ENCODE results near the gene TMEM74B.

TMEM74B gene

DNA sequence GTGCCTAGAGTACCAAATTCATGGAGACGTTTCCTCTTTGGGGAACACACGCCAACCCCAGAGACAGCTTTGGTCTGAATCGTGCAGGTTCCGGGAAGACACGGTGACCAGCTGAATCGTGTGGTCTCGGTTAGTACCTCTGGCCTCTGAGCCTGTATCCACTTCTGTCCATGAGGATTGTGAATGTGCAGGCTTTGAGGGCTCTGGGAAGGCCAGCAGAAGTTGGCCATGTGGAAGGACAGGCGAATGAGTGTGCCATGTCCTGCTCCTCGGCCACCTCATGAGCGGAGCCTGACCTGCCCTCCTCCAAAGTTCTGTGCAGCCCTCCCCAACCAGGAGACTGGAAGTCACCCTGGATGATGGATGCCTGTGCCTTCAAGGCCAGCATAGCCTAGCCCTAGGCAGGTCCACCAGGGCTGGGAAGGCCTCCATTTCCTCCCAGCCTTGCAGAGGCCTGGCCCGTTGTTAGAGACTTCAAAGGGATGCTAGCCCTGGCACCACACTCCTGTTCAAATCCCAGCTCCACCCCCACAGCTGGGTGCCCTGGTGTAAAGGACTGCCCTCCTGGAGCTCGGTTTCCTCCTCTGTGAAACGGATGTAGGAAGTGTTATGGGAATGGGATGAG lies 1.7 kb upstream of the TMEM74B start:
- Histone ChIP-seq H3K9ac (ENCODE audit: low read length) (no peak overlapping the region), H2AFZ (ENCODE audit: low read length) (no peak overlapping the region), H3K4me3 (ENCODE audit: low read depth, low read length, poor library complexity, severe bottlenecking) (no peak overlapping the region), H3K4me1 (ENCODE audit: insufficient read depth, low read length, severe bottlenecking) (no peaks in the 10 kb centered on the region), H3K9me2 (ENCODE audit: low read depth, low read length) (no peaks in the 10 kb centered on the region), H3K36me3 (ENCODE audit: insufficient read depth, low read length) (no peaks in the 10 kb centered on the region), H3K9me3 (ENCODE audit: low read length) (no peaks in the 10 kb centered on the region), H3K27ac (ENCODE audit: low read depth, low read length, poor library complexity, severe bottlenecking) (no peak overlapping the region), H3K79me2 (ENCODE audit: insufficient read depth, low read length) (no peaks in the 10 kb centered on the region), H4K20me1 (ENCODE audit: insufficient read depth, low read length) (no peaks in the 10 kb centered on the region), H3F3A (ENCODE audit: insufficient read depth, low read length) (no peaks in the 10 kb centered on the region), H3K4me2 (ENCODE audit: low read length) (no peak overlapping the region), H3K27me3 (ENCODE audit: insufficient read depth, low read length) (no peaks in the 10 kb centered on the region)
- no peak for TF ChIP-seq EZH2 (IDR thresholded peaks at IDR 0.05; ENCODE audit: borderline replicate concordance, low read length)
- TF ChIP-seq, protein P1, sequence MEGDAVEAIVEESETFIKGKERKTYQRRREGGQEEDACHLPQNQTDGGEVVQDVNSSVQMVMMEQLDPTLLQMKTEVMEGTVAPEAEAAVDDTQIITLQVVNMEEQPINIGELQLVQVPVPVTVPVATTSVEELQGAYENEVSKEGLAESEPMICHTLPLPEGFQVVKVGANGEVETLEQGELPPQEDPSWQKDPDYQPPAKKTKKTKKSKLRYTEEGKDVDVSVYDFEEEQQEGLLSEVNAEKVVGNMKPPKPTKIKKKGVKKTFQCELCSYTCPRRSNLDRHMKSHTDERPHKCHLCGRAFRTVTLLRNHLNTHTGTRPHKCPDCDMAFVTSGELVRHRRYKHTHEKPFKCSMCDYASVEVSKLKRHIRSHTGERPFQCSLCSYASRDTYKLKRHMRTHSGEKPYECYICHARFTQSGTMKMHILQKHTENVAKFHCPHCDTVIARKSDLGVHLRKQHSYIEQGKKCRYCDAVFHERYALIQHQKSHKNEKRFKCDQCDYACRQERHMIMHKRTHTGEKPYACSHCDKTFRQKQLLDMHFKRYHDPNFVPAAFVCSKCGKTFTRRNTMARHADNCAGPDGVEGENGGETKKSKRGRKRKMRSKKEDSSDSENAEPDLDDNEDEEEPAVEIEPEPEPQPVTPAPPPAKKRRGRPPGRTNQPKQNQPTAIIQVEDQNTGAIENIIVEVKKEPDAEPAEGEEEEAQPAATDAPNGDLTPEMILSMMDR (IDR thresholded peaks at IDR 0.05; ENCODE audit: low read length): no peak

DNA sequence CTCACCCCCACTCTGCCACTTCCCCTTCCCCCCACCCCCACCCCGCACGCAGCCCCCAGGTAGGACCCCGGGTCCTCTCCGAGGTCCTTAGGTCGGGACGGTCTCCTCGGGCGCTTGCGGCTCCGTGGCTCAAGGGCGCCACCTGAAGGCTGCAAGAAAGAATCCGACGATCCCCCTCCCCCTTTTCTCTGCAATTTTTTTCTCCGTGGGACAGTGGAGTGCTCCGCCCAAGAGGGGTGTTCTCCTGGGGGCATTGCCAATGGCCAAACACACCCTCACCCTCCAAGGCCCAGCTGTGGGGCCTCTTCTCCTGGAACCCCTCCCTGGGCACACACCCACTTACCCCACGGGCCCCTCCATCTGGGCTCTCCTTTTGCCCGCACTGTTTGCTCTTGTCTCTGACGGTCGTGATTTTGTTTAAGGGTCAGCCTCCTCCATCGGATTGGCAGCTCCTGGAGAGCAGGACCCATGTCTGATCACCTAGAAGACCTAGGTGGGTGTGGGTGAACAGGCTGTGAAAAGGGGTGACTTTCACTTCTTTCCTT lies 1.1 kb upstream of the TMEM74B start:
- TF ChIP-seq, protein P1 (IDR thresholded peaks at IDR 0.05; ENCODE audit: low read length): peak; percentile 68
- no peak for TF ChIP-seq EZH2 (IDR thresholded peaks at IDR 0.05; ENCODE audit: borderline replicate concordance, low read length)
- Histone ChIP-seq H3K27me3 (ENCODE audit: insufficient read depth, low read length) (no peaks in the 10 kb centered on the region), H3K9ac (ENCODE audit: low read length) (no peak overlapping the region)

DNA sequence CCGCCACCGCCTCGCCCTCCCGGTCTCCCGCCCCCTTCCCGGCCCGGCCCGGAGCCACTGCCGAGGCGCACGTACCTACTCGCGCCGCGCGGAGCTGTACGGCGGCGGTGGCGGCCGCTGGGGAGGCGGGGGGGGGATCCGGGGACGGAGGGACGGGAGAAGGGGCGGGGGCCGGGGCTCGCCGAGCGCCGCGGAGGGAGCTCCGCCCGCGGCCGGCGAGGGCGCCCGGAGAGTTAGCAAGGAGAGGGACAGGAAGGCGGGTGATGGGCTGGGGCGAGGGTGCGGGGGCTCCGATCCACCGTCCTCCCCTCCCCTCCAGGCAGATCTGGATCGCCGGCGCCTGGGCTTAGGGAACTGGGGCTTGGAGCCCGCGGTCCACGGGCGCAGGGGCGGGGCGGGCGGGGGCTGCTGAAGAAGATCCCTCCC lies 548 bp upstream of the TMEM74B start:
- Histone ChIP-seq H3F3A (ENCODE audit: insufficient read depth, low read length) (no peaks in the 10 kb centered on the region), H3K79me2 (ENCODE audit: insufficient read depth, low read length) (no peaks in the 10 kb centered on the region), H3K9ac (ENCODE audit: low read length) (no peak overlapping the region), H3K27me3 (ENCODE audit: insufficient read depth, low read length) (no peaks in the 10 kb centered on the region), H3K4me1 (ENCODE audit: insufficient read depth, low read length, severe bottlenecking) (no peaks in the 10 kb centered on the region), H3K9me3 (ENCODE audit: low read length) (no peaks in the 10 kb centered on the region), H3K4me3 (ENCODE audit: low read depth, low read length, poor library complexity, severe bottlenecking) (peak overlapping the region; percentile 27), H3K27ac (ENCODE audit: low read depth, low read length, poor library complexity, severe bottlenecking) (no peak overlapping the region), H3K9me2 (ENCODE audit: low read depth, low read length) (no peaks in the 10 kb centered on the region), H2AFZ (ENCODE audit: low read length) (no peak overlapping the region), H3K36me3 (ENCODE audit: insufficient read depth, low read length) (no peaks in the 10 kb centered on the region), H4K20me1 (ENCODE audit: insufficient read depth, low read length) (no peaks in the 10 kb centered on the region), H3K4me2 (ENCODE audit: low read length) (peak overlapping the region; percentile 48)
- TF ChIP-seq EZH2 (IDR thresholded peaks at IDR 0.05; ENCODE audit: borderline replicate concordance, low read length): no peak
- TF ChIP-seq, protein P1 (IDR thresholded peaks at IDR 0.05; ENCODE audit: low read length): no peak

More for the DNA sequence above, 1.1 kb upstream of the TMEM74B start:
- H3K9me2 ChIP-seq (ENCODE audit: low read depth, low read length): no peaks in the 10 kb centered on the region
- no peaks in the 10 kb centered on the region for H3K9me3 ChIP-seq (ENCODE audit: low read length)
- no peaks in the 10 kb centered on the region for H4K20me1 ChIP-seq (ENCODE audit: insufficient read depth, low read length)
- H2AFZ ChIP-seq (ENCODE audit: low read length): no peak overlapping the region
- no peaks in the 10 kb centered on the region for H3K79me2 ChIP-seq (ENCODE audit: insufficient read depth, low read length)
- H3F3A ChIP-seq (ENCODE audit: insufficient read depth, low read length): no peaks in the 10 kb centered on the region
- H3K4me1 ChIP-seq (ENCODE audit: insufficient read depth, low read length, severe bottlenecking): no peaks in the 10 kb centered on the region
- no peak overlapping the region for H3K27ac ChIP-seq (ENCODE audit: low read depth, low read length, poor library complexity, severe bottlenecking)
- H3K36me3 ChIP-seq (ENCODE audit: insufficient read depth, low read length): no peaks in the 10 kb centered on the region
- peak overlapping the region; percentile 48; the same call in 1 of the 2 replicates for H3K4me2 ChIP-seq (ENCODE audit: low read length)
- H3K4me3 ChIP-seq (ENCODE audit: low read depth, low read length, poor library complexity, severe bottlenecking): peak overlapping the region; percentile 27
